NCI-H345 (cell line): ENCODE results near the gene YARS1.
"Not testable (repeated sequence)": the region's sequence is repeated elsewhere in the genome, so short reads cannot be mapped to it uniquely, and the experiment has no call there.

Experiments used
- DNase-seq: peaks from one replicate; lab custom pipeline; 2025; lab: John Stamatoyannopoulos, UW

Gene YARS1

GRCh38 chr1:32817815-32818786, 943 bp upstream of the YARS1 start:
- peak; percentile 81 for DNase-seq

GRCh38 chr1:32816676-32817158, 441 bp downstream of the YARS1 start:
- no peak for DNase-seq

GRCh38 chr1:32813941-32814739, 3.0 kb downstream of the YARS1 start:
- no peak for DNase-seq

- no peak for DNase-seq
These were observed 5.2 kb downstream of the YARS1 start for GRCh38 chr1:32811917-32812316.

GRCh38 chr1:32811265-32811664, 5.9 kb downstream of the YARS1 start:
- DNase-seq: no peak

- DNase-seq: no peak
These were observed 6.8 kb downstream of the YARS1 start for GRCh38 chr1:32810358-32810757.

- no peak for DNase-seq
These were observed 8.6 kb downstream of the YARS1 start for GRCh38 chr1:32808580-32808979.

- DNase-seq: no peak
These were observed 10.1 kb downstream of the YARS1 start for GRCh38 chr1:32806910-32807523.

- no peak for DNase-seq
These were observed 10.9 kb downstream of the YARS1 start for GRCh38 chr1:32806290-32806689.

- not testable (repeated sequence) for DNase-seq
These were observed 12.7 kb downstream of the YARS1 start for GRCh38 chr1:32804460-32804859.

GRCh38 chr1:32801096-32801715, 16.0 kb downstream of the YARS1 start:
- no peak for DNase-seq

GRCh38 chr1:32798679-32799416, 18.3 kb downstream of the YARS1 start:
- DNase-seq: no peak

GRCh38 chr1:32798191-32798590, 19.0 kb downstream of the YARS1 start:
- no peak for DNase-seq

- no peak for DNase-seq
These were observed 19.7 kb downstream of the YARS1 start for GRCh38 chr1:32797456-32797855.

GRCh38 chr1:32795763-32796162, 21.4 kb downstream of the YARS1 start:
- DNase-seq: not testable (repeated sequence)

GRCh38 chr1:32791881-32792280, 25.3 kb downstream of the YARS1 start:
- no peak for DNase-seq

- DNase-seq: not testable (repeated sequence)
These were observed 27.8 kb downstream of the YARS1 start for GRCh38 chr1:32789356-32789755.

- DNase-seq: no peak
These were observed 30.3 kb downstream of the YARS1 start for GRCh38 chr1:32786856-32787255.

- DNase-seq: no peak
These were observed 32.3 kb downstream of the YARS1 start for GRCh38 chr1:32784817-32785216.

GRCh38 chr1:32783851-32784250, 33.3 kb downstream of the YARS1 start:
- DNase-seq: no peak

GRCh38 chr1:32782086-32782485, 35.1 kb downstream of the YARS1 start:
- DNase-seq: no peak
